Smooth muscle cell (in vitro differentiated cells): Measurements from ENCODE around the gene C17orf107. TPM values are rescaled to one million over a fixed set of nuclear protein-coding genes. Genes with fewer than 3 reads are reported as not detected.

ENCODE experiments used
- DNase-seq: peaks from one replicate; lab custom pipeline; 2025; ENCODE audit not compliant: unreplicated experiment; lab: John Stamatoyannopoulos, UW
- H2AFZ ChIP-seq: fragments of 200-600 bp; sonication (generic); 2 replicates; pipeline ENCODE4 v1.6.0; 2016; ENCODE audit warnings: antibody characterized with exemption, low read depth, mild to moderate bottlenecking
- H3F3A ChIP-seq: fragments of 200-600 bp; sonication (generic); 2 replicates; pipeline ENCODE4 v1.6.0; 2017; ENCODE audit warnings: antibody characterized with exemption, low read depth
- H3K27ac ChIP-seq: fragments of 200-600 bp; sonication (generic); 2 replicates; pipeline ENCODE4 v1.5.1; 2016; ENCODE audit warnings: low read depth, mild to moderate bottlenecking
- H3K27me3 ChIP-seq: fragments of 200-600 bp; sonication (generic); 2 replicates; pipeline ENCODE4 v1.6.1; 2016; ENCODE audit warnings: low read depth, mild to moderate bottlenecking
- H3K36me3 ChIP-seq: fragments of 200-600 bp; sonication (generic); 2 replicates; pipeline ENCODE4 v1.5.1; 2016; ENCODE audit warnings: low read depth
- H3K4me1 ChIP-seq: fragments of 200-600 bp; sonication (generic); 2 replicates; pipeline ENCODE4 v1.5.1; 2016; ENCODE audit warnings: low read depth
- H3K4me2 ChIP-seq: fragments of 200-600 bp; sonication (generic); 2 replicates; pipeline ENCODE4 v1.6.0; 2016; ENCODE audit warnings: mild to moderate bottlenecking
- H3K4me3 ChIP-seq: fragments of 200-600 bp; sonication (generic); 2 replicates; pipeline ENCODE4 v1.5.1; 2016; ENCODE audit warnings: mild to moderate bottlenecking
- H3K79me2 ChIP-seq: fragments of 200-600 bp; sonication (generic); 2 replicates; pipeline ENCODE4 v1.6.0; 2016; ENCODE audit warnings: low read depth, mild to moderate bottlenecking
- H3K9ac ChIP-seq: fragments of 200-600 bp; sonication (generic); 2 replicates; pipeline ENCODE4 v1.6.0; 2016; ENCODE audit warnings: low read depth
- H3K9me3 ChIP-seq: fragments of 200-600 bp; sonication (generic); replicated peaks from 2 replicates; pipeline ENCODE4 v1.5.1; 2016; ENCODE audit warnings: low read depth
- H4K20me1 ChIP-seq: fragments of 200-600 bp; sonication (generic); 2 replicates; pipeline ENCODE4 v1.6.0; 2016; ENCODE audit warnings: low read depth
- WGBS: methylation state at CpG from one replicate; pipeline ENCODE4 v1.1.7; 2016; ENCODE audit warnings: low lambda C conversion rate; 5-methylcytosine and 5-hydroxymethylcytosine counted together
- polyA plus RNA-seq: library from polyadenylated mRNA; unstranded; fragments of >200 nt; fragmentation: Nextera tagmentation; extraction: Ambion mirVana; gene quantifications from 2 replicates; pipeline ENCODE4 v1.2.1, GENCODE V29; 2016
- total RNA-seq: library from RNA; depleted of rRNA; stranded (reverse); fragments of >200 nt; gene quantifications from 2 replicates; pipeline ENCODE4 v1.2.3, GENCODE V29; 2014
- TF ChIP-seq, protein P1 (sequence below): fragments of 200-600 bp; sonication (generic); IDR thresholded peaks from 2 replicates; pipeline ENCODE4 v1.5.1; 2017; ENCODE audit warnings: borderline replicate concordance, mild to moderate bottlenecking, antibody characterized with exemption; ENCODE audit not compliant: insufficient read depth, poor library complexity, severe bottlenecking

C17orf107 gene
- total and polyA plus RNA-seq, 2 experiments from 2014 or later, result 5.0 to 10.7 TPM

DNA sequence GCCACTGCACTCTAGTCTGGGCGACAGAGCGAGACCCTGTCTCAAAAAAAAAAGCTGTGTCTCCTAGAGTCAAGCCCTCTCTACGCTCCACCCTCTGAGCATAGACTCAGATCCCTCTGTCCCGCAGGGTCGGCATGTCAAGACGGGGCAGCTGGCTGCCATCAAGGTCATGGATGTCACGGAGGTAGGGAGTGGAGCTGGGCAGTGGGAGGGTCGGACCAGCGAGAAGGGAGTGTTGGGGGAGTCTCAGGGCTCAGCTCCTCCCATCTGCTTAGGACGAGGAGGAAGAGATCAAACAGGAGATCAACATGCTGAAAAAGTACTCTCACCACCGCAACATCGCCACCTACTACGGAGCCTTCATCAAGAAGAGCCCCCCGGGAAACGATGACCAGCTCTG lies 18.5 kb upstream of the C17orf107 start:
- H3K9me3 ChIP-seq, result no peaks in the 10 kb centered on the region
- 86% methylated on average over 15 of the region's 15 CpGs for WGBS
- H4K20me1 ChIP-seq, result peaks cover 26% of the 10 kb centered on the region
- H3K27ac ChIP-seq, result no peak overlapping the region
- H3K4me3 ChIP-seq, result no peak overlapping the region
- no peaks in the 10 kb centered on the region for H3F3A ChIP-seq
- H3K36me3 ChIP-seq, result no peaks in the 10 kb centered on the region
- no peaks in the 10 kb centered on the region for H3K4me1 ChIP-seq
- DNase-seq, result no peak
- no peaks in the 10 kb centered on the region for H3K27me3 ChIP-seq
- H3K9ac ChIP-seq, result no peak overlapping the region
- H2AFZ ChIP-seq, result no peak overlapping the region
- peaks cover 4% of the 10 kb centered on the region for H3K79me2 ChIP-seq
- TF ChIP-seq, protein P1, sequence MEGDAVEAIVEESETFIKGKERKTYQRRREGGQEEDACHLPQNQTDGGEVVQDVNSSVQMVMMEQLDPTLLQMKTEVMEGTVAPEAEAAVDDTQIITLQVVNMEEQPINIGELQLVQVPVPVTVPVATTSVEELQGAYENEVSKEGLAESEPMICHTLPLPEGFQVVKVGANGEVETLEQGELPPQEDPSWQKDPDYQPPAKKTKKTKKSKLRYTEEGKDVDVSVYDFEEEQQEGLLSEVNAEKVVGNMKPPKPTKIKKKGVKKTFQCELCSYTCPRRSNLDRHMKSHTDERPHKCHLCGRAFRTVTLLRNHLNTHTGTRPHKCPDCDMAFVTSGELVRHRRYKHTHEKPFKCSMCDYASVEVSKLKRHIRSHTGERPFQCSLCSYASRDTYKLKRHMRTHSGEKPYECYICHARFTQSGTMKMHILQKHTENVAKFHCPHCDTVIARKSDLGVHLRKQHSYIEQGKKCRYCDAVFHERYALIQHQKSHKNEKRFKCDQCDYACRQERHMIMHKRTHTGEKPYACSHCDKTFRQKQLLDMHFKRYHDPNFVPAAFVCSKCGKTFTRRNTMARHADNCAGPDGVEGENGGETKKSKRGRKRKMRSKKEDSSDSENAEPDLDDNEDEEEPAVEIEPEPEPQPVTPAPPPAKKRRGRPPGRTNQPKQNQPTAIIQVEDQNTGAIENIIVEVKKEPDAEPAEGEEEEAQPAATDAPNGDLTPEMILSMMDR, result no peak
- H3K4me2 ChIP-seq, result no peak overlapping the region

DNA sequence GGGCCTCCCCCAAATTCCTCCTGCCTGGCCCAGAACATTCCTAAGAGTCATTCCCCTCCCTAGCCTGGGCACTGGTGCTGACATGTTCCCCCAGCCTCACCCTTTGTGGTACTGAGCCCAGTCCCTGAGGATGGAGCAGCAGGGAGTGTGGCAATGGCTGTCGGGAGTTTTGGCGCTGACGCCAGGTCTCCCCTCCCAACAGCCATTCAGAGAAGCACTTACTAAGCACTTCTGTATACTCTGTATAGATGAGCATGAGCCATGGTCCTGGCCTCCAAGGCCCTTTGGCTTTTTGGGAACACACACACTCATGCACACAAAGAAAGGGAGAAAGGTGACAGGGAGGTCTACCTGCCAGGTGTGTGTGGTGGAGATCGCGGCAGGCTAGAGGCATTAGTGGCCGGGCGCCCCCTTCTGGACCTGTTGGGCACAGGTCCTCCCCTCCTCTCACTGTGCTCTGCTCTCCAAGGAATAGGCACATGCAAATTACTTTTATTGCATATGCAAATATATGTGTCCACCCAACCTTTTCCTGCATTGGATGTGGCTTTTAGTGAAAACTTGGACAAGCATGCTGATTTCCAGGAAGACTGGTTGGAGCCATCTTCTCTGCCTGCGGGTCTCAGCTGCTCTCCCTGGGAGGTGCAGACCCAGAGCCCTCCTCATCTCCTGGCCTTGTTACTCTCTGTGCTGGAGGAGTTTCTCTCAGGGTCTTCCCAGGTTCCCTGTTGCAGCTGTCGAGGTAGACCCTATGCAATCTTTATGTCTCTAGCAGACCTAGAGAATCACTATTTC lies 17.4 kb upstream of the C17orf107 start:
- DNase-seq, result no peak
- H3K27ac ChIP-seq, result no peak overlapping the region

DNA sequence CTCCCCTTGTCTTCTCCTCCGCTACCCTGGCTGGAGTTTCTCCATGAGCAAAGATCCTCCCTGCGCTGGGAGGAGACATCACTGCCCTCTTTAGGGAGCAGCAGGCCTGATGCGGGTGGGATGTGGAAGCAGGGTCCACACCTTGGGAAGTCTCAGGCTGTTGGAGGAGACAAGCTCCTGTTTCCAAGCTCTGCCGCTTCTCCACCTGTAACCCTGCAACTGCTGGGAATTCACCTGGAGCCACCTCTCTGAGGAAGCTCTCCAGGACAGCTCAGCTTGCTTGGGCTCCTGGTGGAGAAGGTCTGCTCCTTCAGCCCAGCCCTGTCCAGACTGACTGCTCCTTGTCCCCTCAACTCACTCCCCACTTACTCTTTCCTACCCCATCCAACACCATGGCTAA lies 14.8 kb upstream of the C17orf107 start:
- H3K9me3 ChIP-seq, result no peaks in the 10 kb centered on the region
- no peak overlapping the region for H3K9ac ChIP-seq
- no peaks in the 10 kb centered on the region for H4K20me1 ChIP-seq
- no peaks in the 10 kb centered on the region for H3K4me1 ChIP-seq
- H3K4me3 ChIP-seq, result no peak overlapping the region
- H3F3A ChIP-seq, result no peaks in the 10 kb centered on the region
- H3K4me2 ChIP-seq, result no peak overlapping the region
- H3K36me3 ChIP-seq, result no peaks in the 10 kb centered on the region
- no peaks in the 10 kb centered on the region for H3K27me3 ChIP-seq
- H3K79me2 ChIP-seq, result no peaks in the 10 kb centered on the region
- WGBS, result 98% methylated on average over 4 of the region's 4 CpGs
- TF ChIP-seq, protein P1, result no peak
- no peak overlapping the region for H2AFZ ChIP-seq
- no peak for DNase-seq
- no peak overlapping the region for H3K27ac ChIP-seq

More for the DNA sequence above, 17.4 kb upstream of the C17orf107 start:
- no peaks in the 10 kb centered on the region for H3K4me1 ChIP-seq
- H3K27me3 ChIP-seq, result no peaks in the 10 kb centered on the region
- no peak overlapping the region for H2AFZ ChIP-seq
- H3F3A ChIP-seq, result no peaks in the 10 kb centered on the region
- TF ChIP-seq, protein P1, result peak; percentile 78
- no peaks in the 10 kb centered on the region for H3K9me3 ChIP-seq
- 60% methylated on average over 9 of the region's 9 CpGs for WGBS
- H4K20me1 ChIP-seq, result peaks cover 15% of the 10 kb centered on the region
- no peaks in the 10 kb centered on the region for H3K79me2 ChIP-seq
- H3K36me3 ChIP-seq, result no peaks in the 10 kb centered on the region
- no peak overlapping the region for H3K4me2 ChIP-seq
- H3K4me3 ChIP-seq, result no peak overlapping the region
- no peak overlapping the region for H3K9ac ChIP-seq

DNA sequence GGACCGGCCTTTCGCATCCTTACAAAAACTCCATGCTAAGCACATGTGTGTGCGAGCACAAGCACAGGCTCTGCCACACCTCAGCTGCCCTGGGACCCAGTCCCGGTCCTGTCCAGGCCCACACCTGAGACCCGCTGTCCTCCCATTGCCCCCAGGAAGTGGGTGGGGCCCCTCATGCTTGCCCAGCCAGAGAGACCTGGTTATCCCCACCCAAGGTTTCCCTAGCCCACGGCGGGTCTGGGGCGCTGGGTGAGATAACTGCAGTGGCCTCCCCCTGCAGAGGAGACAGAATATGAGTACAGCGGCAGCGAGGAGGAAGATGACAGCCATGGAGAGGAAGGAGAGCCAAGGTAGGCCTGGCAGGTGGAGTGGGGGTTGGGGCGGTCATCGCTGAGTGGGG lies 12.5 kb upstream of the C17orf107 start:
- Histone ChIP-seq H4K20me1 (no peaks in the 10 kb centered on the region), H3K9ac (no peak overlapping the region), H3K9me3 (no peaks in the 10 kb centered on the region), H3K27ac (no peak overlapping the region), H2AFZ (no peak overlapping the region), H3K4me3 (no peak overlapping the region), H3K4me2 (no peak overlapping the region), H3K36me3 (no peaks in the 10 kb centered on the region), H3K4me1 (no peaks in the 10 kb centered on the region), H3K27me3 (no peaks in the 10 kb centered on the region), H3K79me2 (no peaks in the 10 kb centered on the region), H3F3A (no peaks in the 10 kb centered on the region)
- no peak for DNase-seq
- WGBS, result over 99% methylated on average over 12 of the region's 12 CpGs
- TF ChIP-seq, protein P1, result no peak
